NCI-H187 (cell line): ENCODE data around the gene ALDH3B1.

Source experiments
- DNase-seq, 2 experiments: peaks; one replicate each; lab custom pipeline; 2025; lab: John Stamatoyannopoulos, UW

Gene ALDH3B1

DNA sequence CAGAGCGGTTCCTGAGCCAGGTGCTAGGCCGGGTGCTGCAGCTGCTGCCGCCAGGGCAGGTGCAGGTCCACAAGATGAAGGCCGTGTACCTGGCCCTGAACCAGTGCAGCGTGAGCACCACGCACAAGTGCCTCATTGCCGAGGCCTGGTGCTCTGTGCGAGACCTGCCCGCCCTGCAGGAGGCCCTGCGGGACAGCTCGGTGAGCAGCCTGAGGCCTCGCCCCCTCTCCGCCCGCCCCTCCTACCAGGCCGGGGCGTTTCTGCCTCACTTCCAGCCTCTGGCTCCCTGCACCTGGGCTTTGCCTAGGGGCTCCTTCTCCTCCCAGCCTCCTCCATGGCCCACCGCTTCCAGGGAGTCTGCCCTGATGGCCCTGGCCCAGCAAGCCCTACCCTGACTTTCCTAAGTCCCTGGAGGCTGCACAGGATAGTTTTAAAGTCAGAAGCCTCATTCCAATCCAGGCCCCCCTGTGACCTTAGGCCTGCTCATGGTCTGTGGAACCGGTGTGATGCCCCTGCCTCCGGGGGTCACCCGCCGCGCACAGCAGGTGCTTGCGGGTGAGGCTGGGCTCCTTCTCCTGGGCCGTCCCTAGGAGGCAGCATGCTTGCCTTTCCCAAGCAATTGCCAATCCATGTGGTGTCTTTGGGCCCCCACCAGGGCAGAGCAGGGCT lies 34.2 kb downstream of the ALDH3B1 start:
- DNase-seq, result no peak

GRCh38 chr11:68044898-68045351 lies 34.8 kb downstream of the ALDH3B1 start:
- no peak for DNase-seq

DNA sequence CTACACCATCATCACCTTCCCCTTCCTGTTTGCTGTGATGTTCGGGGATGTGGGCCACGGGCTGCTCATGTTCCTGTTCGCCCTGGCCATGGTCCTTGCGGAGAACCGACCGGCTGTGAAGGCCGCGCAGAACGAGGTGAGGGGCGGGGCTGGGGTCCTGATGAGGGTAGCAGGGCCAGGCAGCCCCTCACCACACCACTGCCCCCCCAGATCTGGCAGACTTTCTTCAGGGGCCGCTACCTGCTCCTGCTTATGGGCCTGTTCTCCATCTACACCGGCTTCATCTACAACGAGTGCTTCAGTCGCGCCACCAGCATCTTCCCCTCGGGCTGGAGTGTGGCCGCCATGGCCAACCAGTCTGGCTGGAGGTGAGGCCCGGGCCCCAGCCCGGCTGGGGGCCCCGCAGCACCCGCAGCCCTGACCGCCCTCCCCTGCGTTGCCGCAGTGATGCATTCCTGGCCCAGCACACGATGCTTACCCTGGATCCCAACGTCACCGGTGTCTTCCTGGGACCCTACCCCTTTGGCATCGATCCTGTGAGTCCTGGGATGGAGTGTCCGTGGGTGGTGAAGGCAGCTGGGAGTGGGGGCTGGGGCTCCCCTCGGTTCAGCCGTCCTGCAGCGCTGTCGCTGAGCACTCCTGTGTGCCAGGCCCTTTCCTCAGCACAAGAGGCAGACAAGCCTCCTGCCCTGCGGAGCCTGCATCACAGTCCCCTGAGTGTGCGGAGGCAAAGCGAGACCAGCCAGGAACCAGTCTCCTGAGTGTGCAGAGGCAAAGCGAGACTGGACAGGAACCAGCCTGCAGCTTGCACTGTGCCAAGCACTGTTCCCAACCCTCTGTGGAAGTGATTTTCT lies 37.5 kb downstream of the ALDH3B1 start:
- no peak for DNase-seq

- no peak for DNase-seq
Observed at GRCh38 chr11:68048681-68049508, 38.8 kb downstream of the ALDH3B1 start.

DNA sequence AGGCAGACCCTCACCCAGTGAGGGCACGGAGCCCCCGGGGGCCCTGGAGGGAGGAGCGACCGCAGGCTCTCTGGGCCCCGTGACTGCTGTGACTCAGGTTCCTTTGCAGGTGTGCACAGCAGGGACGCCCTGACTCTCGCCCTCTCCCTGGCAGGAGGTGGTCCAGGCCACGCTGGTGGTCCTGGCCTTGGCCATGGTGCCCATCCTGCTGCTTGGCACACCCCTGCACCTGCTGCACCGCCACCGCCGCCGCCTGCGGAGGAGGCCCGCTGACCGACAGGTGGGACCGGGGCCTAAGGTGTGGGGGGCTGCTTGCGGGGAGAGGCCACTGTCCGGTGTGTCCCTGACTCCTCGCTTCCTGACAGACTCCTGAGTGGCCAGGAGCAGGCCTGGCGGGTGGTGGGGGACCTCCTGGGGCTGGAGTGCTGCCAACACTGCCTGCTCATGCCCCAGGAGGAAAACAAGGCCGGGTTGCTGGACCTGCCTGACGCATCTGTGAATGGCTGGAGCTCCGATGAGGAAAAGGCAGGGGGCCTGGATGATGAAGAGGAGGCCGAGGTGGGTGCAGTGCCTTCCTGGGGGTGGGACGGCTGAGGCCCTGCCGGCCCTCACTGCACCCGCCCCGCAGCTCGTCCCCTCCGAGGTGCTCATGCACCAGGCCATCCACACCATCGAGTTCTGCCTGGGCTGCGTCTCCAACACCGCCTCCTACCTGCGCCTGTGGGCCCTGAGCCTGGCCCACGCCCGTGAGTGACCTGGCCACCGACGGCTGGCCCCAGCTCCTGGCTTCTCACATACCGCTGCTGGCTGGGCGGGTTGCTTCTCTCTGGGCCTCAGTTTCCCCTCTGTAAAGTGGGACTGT lies 39.6 kb downstream of the ALDH3B1 start:
- DNase-seq, result no peak

DNA sequence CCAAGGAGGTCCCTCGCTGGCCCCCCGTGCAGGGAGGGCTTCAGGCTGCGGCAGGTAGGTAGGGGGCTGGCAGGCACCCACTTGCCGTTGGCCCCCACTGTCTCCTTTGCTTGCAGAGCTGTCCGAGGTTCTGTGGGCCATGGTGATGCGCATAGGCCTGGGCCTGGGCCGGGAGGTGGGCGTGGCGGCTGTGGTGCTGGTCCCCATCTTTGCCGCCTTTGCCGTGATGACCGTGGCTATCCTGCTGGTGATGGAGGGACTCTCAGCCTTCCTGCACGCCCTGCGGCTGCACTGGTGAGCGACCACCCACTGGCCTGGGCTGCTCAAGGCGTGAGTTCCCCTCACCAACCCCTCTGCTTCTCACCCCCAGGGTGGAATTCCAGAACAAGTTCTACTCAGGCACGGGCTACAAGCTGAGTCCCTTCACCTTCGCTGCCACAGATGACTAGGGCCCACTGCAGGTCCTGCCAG lies 40.3 kb downstream of the ALDH3B1 start:
- DNase-seq, result no peak

DNA sequence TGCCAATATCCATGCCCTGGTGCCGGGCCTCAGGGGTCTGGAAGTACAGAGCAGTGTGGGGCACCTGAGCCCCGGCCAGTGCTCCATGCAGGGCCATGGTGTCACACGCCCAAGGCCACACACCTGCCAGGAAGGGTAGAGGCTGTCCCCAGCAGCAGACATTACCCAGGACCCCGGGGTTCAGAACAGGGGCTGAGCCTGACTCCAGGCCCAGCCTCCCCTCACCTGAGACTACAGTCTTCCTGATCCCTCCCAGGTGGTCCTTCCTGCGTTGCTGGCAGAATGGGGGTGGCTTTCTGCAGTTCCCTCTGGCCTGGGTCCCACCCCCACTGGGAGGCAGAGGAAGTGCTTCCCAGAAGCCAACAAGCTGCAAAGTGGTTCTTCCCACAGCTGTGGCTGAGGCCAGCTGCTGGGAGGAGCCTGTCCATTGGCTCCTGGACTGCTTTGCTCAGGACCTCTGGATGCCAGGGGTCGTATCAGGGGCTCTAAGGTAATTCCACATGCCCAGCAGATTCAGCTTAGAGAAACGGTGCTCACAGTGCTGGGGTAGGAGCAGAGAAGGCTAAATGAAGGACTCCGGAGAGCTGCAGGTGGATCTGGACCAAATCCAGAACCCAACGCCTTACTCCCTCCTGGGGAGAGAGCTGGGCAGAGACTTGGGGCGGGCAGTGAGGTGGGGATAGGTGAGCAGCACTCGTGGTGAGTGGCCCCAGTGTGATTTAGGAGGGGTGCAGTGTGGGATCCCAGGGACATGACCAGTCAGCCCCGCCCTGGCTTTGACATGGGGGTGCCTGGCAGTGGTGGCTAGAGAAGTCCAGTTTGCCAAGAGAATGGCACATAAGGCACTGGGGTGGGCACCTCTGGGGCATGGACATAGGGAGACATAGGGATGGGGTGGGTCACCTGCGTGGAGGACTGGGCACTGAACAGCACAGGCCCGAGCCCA lies 41.3 kb downstream of the ALDH3B1 start:
- DNase-seq, result no peak

- no peak for DNase-seq
Observed at GRCh38 chr11:68052137-68052873, 42.2 kb downstream of the ALDH3B1 start.

- no peak for DNase-seq
Observed at GRCh38 chr11:68053117-68053516, 43.0 kb downstream of the ALDH3B1 start.

DNA sequence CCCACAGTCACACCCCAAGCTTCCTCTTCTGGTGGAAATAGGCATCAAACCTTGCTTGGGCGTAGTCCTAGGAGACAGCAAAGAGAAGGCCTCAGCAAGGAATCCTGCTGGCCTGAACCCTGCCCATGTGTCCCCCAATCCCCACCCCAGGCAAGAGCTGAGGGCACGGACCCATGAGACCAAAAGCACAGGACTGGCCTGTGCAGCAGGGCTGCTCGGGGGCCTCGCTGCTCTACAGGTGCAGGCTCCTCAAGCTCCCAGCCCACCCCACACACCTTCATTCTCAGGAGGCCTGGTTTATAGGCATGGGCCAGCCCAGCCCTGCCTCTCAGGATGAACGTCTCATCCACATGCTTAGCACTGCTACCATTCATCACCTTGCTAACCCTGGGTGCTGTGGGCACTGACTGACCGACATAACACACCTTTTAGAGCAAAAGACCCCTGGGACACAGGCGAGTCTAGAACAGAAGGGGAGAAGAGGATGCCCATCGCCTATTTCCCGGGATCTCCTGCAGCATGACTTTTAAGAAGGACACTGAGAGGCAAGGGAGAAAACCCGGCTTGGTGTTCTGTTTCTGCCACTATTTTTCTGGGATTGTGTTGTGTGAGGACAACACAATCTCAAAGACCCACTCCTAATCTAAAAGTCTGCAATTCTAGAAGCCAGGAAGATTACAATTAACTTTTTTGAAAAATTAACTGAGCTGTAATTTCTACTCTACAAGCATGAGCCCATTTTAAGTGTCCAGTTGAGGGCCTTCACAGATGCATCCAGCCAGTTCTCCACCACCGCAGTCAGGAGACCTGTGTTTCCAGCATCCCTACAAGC lies 44.1 kb downstream of the ALDH3B1 start:
- DNase-seq, result no peak

DNA sequence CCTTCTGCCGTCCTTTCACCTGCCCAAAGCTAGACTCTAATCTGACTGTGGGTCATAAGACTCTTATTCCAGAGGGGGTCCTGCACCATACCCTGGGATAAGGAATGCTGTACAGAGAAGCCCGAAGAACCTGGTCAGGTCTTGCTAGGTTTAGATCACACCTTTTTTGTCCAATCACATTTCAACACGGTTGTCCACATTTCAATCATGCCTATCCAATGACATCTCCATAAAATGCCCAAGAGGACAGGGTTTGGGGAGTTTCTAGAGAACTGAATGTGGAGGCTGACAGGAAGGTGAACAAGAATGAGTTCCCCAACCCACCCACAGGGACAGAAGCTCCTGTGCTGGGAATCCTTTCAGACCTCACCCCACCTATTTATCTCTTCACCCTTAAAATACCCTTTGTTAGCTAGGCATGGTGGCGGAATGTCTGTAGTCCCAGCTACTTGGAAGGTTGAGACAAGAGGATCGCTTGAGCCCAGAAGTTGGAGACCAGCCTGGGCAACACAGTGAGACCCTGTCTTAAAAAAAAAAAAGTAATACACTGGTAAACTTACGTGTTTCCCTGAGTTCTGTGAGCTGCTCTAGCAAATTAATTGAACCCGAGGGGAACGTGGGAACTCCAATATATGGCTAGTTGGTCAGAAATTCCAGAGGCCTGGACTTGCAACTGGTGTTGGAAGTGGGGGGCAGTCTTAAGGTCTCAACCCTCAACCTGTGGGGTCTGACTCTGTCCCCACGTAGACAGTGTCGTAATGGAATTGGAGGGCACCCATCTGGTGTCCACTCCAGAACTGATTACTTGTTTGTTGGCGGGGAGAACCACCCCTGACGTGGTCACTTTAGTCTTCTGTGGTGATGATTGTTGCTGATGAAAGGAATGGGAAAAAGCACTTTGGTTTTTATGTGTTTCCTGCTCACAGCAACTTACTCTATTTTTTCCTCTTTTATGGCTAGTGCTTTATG lies 46.5 kb downstream of the ALDH3B1 start:
- DNase-seq, result no peak

GRCh38 chr11:68057807-68058206 lies 47.7 kb downstream of the ALDH3B1 start:
- DNase-seq, result no peak

DNA sequence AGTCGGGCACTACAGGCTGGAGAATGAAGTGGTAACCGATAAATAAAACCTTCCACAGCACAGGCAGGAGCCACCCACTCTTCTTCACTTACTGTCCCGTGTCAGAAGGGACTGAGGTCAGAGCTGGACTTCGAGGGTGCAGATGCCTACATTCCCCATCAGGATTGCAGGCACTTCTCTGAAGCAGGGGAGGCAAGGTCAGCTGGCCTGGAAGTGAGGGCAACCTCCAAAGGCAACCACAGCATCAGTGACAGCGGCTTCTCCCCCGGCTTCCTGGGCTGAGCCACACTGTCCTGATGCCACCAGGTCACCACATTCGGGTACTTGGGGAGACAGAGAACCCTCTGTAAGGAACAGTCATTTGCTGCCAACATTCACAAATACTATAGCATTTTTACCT lies 51.4 kb downstream of the ALDH3B1 start:
- no peak for DNase-seq

DNA sequence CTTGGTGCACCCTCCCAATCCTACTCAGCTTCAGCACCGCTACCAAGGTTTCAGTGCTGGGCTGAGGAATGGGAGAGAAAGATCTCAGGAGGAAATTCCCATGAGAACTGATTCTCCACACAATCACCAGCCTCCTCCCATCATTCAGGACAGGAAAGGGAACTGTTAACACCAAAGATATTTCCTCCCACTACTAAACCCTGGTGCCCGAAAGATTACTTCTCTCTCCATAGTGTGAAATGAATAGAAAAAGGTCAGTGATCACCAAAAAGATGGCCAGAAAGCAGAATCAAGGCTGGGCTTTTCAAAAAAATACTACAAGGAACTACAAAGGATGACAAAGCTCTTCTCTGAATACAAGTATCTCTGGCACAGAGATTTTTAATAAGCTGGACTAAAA lies 54.8 kb downstream of the ALDH3B1 start:
- no peak for DNase-seq

GRCh38 chr11:68065841-68066240 lies 55.7 kb downstream of the ALDH3B1 start:
- no peak for DNase-seq

DNA sequence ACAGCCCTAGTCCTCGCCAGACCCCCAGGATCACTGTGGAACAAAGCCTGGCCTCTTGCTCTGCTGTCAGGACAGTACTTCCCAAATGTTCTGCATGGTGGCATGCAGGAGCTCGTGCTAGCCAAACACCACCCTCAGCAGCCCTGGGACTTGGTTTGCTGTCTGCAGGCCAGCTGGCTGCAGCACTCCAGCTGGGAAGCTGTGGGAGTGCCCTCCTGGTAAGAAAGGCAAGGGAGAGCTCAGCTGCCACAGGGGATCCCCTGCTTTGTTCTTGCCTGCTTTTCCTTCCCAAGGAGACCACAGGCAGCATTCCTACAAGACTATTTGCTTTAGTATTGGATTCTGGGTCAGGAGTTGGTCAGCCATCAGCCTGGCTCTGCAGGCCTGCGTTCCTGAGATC lies 56.6 kb downstream of the ALDH3B1 start:
- DNase-seq, result no peak

DNA sequence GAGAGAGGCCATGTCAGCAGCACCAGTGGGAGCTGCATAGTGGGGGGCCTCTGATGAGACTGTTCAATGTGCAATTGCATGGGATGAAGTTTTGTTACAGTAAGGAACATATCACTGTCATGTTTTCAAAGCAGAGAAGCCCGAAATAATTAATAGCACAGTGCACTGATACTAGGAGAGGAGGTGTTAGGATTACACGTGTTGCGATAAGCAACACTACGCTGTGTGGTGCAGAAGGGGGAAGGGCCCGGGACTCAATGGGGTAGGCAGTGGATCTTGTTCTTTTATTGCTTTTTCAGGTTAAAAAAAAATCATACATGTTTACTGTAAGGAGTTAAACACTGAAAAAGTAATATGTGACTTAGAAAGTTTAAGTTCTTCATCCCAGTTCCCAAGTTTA lies 57.9 kb downstream of the ALDH3B1 start:
- DNase-seq, result no peak
